NK-92 (cell line): ENCODE measurements around the gene MBTD1.

Experiments
- DNase-seq: peaks from one replicate; lab custom pipeline; 2025; ENCODE audit not compliant: unreplicated experiment; lab: John Stamatoyannopoulos, UW

The MBTD1 gene

DNA sequence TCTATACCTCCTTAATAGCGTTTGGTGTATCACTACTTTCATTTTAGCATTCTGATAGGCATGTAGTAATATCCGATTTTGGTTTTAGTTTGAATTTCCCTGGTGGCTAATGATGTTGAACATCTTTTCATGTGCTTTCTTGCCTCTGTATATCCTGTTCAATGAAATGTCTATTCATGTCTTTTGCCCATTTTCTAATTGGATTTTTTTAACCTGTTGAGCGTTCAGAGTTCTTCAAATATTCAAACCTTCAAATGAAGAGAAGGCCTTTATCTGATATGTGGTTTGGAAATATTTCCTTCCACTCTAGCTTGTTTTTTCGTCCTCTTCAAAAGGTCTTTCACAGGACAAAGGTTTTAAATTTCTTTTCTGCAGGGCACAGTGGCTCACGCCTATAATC, 108.9 kb downstream of the MBTD1 start:
- no peak for DNase-seq

DNA sequence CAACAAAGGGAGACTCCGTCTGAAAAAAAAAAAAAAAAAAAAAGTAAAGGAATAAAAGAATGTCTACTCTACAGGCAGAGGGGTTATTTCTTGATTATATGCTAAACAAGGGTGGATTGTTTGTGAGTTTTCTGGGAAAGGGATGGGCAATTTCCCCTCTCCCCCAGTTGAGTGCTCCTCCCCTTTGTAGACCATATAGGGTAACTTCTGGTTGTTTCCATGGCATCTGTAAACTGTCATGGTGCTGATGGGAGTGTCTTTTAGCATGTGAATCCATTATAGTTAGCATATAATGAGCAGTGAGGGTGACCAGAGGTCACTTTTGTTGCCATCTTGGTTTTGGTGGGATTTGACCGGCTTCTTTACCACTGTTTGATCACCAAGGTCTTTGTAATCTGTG, 110.7 kb downstream of the MBTD1 start:
- DNase-seq, result no peak

- DNase-seq, result no peak
Measured at GRCh38 chr17:51147650-51148049, 112.2 kb downstream of the MBTD1 start.

GRCh38 chr17:51144266-51145022, 115.4 kb downstream of the MBTD1 start:
- no peak for DNase-seq

GRCh38 chr17:51142597-51142996, 117.3 kb downstream of the MBTD1 start:
- no peak for DNase-seq

DNA sequence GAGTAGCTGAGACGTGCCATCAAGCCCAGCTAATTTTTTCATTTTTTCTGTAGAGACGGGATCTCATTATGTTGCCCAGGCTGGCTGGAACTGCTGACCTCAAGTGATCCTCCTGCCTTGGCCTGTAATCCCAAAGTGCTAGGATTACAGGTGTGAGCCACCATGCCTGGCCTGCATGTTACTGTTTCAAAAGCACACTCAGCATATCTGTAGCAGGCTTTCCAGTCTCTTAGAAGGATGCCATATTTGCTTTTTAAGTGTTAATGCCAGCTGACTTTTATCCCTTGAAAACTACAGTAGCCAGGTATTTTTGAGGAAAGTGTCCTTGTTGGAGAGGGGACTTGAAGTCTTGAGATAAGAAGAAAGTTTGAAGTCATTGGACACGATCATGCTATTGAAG, 123.9 kb downstream of the MBTD1 start:
- no peak for DNase-seq

GRCh38 chr17:51133365-51133764, 126.5 kb downstream of the MBTD1 start:
- no peak for DNase-seq

DNA sequence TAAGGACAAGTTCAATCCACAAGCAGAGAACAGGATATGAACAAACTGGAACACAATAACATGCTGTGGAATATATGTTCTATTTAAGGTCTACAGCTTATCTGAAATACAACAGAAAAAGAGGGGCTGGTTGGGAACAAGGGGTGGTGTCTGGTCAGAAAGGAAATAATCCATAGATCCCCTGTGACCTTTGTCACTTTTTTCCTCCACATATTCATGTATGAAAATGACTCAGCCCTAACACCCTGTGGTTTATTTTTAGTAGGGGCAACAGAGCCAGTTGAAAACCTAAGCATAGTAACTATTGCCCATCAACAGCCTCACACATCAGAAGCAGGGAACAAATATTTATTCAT, 126.9 kb downstream of the MBTD1 start:
- DNase-seq, result no peak

DNA sequence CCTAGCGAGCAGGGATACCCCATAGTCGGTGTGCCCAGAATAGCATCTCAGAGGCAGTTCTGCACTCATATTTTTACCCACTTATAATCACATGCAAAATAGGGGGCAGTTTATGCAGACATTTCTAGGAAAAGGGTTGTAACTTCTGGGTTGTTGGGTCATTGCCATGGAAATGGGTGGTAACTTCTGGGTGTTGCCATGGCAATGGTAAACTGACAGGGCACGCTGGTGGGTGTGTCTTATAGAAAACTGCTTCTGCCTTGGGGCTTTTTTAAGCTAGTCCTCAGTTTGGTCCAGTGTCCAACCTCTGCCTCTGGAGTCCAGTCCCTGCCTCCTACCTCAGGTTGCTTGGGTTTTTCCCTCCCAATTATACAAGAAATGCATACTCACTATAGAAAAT, 131.8 kb downstream of the MBTD1 start:
- DNase-seq, result no peak
